Superior temporal gyrus (tissue), 1 donor: ENCODE results near the gene ZNF230.
A peak's percentile ranks its signal among the peaks of the same experiment; 100 is the strongest.

Experiments
- DNase-seq: peaks from one replicate; pipeline ENCODE4 v3.0.0-alpha.2; 2016; ENCODE audit errors: extremely low spot score

The ZNF230 gene

DNA sequence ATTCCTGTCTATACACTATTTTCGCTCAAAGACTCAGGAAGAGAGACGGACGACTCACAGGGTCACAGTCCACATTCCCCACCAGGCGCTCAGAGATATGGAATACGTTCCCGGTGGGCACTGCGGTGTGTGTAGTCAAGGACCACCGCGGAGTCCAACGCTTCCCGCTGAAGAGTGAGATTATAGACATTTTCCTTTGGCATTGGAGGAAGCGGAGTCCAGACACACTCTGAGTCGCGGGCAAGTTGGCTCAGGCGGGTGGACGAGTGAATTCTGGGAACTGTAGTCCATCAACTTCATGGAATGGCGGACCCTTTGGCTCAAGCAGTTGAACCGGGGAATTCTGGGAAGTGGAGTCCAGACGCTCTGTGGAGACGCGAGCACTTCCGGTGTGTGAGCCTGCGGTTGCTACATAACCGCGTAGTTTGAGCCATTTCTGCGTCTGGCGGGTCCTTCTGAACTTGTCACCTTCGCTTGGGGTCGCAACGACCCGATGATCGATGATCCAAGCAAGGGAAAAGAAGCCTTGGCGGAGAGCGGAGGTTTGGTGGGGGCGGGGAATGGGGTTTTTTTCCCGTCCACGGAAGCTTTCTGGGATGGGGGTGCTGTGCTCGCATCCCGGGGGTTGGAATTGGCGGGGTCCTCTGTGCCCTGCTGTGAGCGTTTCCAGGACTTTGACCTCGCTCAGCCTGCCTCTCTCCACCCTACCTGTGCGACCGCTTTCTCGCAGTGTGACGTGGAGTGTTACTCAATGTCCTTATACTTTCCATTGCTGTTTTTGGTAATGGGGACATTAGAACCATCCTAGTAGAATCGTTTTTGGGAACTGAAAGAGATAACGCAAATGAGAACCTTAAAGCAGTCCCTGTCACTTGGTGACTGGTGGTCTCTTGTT is at the start of gene ZNF230:
ZNF230 (plus strand) TSS at position 392 of the 895 bp plus-strand sequence. CDS start 4,122 bp downstream, outside the sequence.
- DNase-seq, result peak; percentile 100

DNA sequence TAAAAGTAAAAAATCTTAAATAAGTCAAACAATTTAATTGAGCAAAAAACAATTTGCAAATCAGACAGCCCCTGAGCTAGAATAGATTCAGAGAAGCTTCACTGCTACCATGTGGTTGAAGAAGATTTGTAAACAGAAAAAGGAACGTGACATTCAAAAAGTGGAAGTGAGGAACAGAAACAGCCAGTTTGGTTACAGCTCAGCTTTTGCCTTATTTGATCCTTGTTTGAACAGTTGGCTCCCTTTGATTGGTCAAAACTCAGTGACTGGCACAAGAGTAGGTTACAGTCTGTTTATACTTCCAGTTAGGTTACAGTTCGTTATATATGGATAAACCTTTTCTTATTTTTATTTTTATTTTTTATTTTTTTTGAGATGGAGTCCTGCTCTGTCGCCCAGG is 45.9 kb upstream of the ZNF230 start:
- DNase-seq, result no peak

GRCh38 chr19:43957891-43958290 is 44.9 kb upstream of the ZNF230 start:
- DNase-seq, result no peak

- DNase-seq, result no peak
These were observed 42.3 kb upstream of the ZNF230 start for GRCh38 chr19:43960411-43960810.

DNA sequence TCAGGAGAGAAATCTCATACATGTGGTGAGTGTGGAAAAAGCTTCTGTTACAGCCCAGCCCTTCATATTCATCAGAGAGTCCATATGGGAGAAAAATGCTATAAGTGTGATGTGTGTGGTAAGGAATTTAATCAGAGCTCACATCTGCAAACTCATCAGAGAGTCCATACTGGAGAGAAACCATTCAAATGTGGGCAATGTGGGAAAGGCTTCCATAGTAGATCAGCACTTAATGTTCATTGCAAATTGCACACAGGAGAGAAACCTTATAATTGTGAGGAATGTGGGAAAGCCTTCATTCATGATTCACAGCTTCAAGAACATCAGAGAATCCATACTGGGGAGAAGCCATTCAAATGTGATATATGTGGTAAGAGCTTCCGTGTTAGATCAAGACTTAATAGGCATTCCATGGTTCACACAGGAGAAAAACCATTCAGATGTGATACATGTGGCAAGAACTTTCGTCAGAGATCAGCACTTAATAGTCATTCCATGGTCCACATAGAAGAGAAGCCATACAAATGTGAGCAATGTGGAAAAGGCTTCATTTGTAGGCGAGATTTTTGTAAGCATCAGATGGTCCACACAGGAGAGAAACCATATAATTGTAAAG is 36.6 kb upstream of the ZNF230 start:
- no peak for DNase-seq

DNA sequence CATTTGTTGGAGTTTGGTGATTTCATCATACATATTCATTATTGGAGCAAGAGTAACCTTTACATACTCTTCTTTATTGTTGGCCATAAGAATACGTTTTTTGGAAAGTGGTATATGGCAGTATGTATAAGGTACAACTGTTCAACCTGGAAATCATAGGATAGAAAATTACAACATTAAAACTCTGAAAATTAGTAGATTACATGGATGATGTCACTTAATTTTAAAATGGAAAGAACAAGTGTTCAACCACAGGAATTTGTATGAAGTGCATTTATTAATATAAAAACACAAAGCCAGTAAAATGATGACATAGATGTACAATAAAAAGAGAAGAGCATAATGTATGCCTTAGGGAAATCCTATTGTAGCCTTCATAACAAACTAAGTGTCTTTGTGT is 26.0 kb upstream of the ZNF230 start:
- DNase-seq, result no peak

- DNase-seq, result no peak
These were observed 19.2 kb upstream of the ZNF230 start for GRCh38 chr19:43983544-43983911.

GRCh38 chr19:43983912-43984686 is 18.7 kb upstream of the ZNF230 start, which contains the start of gene ZNF155:
ZNF155 (plus strand) TSS chr19:43984188; CDS start chr19:43988544, 4,356 bp downstream.
- peak; percentile 99 for DNase-seq

DNA sequence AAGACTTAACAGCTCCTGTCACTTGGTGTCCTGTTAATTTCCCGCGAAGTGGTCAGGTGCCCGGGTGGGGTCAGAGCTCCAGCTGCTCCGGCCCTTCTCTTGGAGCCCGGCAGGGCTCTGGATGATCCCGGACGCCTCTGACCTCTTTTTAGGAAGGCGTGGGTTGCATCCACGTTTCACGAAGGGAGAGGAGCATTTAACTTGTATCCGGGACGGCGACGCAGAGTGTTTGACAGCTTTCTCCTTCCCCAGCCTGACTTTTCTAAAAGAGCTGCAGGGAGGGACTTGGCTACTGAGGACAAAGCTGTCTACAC is 18.1 kb upstream of the ZNF230 start:
- DNase-seq, result peak; percentile 8

GRCh38 chr19:43997631-43998290 is 5.0 kb upstream of the ZNF230 start:
- no peak for DNase-seq

GRCh38 chr19:44002212-44002565 is 568 bp upstream of the ZNF230 start:
- DNase-seq, result peak; percentile 7

- no peak for DNase-seq
These were observed 778 bp downstream of the ZNF230 start for GRCh38 chr19:44003461-44004009.

DNA sequence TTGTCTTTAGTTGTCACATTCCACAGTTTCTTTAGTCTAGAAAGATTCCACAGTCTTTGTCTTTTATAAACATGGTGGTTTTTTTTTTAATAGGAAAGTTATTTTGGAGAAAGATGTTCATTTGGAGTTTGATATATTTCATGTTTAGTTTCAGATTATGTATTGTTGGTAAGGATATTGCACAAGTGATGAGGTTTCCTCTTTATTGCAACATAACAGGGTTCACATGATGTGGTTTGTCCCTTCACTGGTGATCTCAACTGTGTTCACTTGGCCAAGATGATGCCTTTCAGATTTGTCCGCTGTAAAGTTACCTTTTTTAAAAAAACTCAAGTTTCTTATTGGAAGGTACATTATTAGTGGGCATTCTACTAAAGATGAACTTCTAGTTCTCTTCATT is 3.2 kb downstream of the ZNF230 start:
- DNase-seq, result no peak

DNA sequence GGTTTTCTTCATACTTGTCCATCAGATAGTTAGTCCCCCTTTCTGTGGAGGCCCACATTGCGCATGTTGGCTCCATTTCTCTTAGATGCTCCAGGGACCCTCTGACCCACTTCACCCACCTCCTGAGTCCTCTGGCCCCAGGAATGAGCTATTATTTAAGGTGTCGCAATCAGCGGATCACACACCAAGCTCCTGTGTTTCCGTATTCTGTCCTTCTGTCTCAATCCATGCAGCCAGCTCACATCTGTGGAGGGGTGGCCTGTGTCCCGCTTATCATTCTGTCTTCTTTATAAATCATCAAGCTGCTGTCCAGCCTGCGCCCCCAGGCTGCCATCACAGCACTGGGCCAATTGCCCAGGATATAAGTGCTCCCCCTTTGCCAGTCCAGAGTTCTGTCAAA is 4.7 kb downstream of the ZNF230 start:
- DNase-seq, result no peak

DNA sequence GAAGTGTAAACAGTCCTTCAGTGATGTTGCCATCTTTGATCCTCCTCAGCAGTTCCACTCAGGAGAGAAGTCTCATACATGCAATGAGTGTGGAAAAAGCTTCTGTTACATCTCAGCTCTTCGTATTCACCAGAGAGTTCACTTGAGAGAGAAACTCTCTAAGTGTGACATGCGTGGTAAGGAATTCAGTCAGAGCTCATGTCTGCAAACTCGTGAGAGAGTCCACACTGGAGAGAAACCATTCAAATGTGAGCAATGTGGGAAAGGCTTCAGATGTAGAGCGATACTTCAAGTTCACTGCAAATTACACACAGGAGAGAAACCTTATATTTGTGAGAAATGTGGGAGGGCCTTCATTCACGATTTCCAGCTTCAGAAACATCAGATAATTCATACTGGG is 7.7 kb downstream of the ZNF230 start:
- DNase-seq, result no peak

DNA sequence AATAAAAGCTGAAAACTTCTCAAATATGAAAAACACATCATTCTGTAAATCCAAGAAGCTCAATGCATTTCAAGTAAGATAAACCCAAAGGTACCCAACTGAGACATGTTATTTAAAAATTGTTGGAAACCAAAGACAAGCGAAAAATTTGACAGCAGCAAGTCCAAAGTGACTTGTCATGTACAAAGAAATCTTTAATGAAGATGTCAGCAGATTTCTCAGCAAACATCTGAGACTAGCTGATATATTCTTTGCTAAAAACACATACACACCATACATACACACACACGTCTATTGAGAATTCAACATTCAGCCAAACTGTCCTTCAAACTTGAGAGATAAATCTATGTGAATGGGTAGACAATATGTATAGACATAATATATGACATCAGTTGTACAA is 16.7 kb downstream of the ZNF230 start:
- no peak for DNase-seq

GRCh38 chr19:44021221-44021620 is 18.5 kb downstream of the ZNF230 start:
- no peak for DNase-seq

GRCh38 chr19:44024900-44025216 is 22.1 kb downstream of the ZNF230 start:
- no peak for DNase-seq

DNA sequence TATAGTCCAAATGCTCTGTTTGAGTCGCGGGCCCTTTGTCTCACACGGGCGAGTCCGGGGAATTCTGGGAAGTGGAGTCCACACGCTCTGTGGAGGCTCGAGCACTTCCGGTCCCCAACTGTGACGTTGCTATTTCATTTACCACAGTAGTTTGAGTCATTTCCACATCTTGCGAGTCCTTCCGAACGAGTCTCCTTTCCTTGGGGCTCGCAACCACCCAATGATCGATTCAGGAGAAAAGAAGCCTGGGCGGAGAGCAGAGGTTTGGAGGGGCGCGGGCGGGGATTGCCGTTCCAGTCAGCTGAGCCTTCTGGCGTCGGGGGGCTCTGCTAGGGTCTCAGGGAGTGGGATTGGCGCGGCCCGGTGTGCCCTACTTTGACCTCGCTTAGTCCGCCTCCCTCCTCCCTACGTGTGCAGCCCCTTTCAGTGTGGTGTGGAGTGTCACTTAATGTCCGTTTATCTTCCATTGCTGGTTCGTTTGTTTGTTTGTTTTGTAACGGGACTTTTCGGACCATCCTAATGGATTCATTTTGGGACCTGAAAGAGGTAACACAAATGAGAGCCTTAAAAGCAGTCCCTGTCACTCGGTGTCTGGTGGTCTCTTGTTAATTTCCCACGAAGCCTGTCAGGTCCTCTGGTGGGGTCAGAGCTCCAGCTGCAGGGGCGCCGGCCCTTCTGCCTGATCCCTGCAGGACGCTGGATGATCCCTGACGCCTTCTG is 22.6 kb downstream of the ZNF230 start, which contains the start of gene ZNF222:
ZNF222 (plus strand) TSS at position 163 of the 720 bp plus-strand sequence; CDS start at position 221, 58 bp downstream.
- DNase-seq, result peak; percentile 95

DNA sequence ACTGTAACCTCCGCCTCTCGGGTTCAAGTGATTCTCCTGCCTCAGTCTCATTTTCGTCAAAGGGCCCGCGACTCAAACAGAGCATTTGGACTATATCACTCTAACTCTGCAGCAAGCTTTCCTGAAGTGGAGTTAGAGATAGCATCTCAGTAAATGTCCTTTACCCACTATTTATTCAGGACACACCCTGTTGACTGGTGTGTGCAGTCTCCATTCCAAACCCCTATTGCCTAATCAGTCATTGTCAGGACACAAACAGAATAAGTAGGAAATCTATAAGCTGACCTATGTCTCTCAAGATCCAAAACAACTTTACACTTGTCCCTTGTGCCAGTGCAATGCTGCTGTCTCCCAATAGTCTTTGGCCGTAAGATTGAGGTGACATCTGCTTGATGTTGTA is 23.9 kb downstream of the ZNF230 start:
- no peak for DNase-seq

GRCh38 chr19:44032001-44032610 is 29.3 kb downstream of the ZNF230 start:
- DNase-seq, result no peak
